ENCODE measurements around the gene RECQL5.
"Not testable (repeated sequence)": the region's sequence is repeated elsewhere in the genome, so short reads cannot be mapped to it uniquely, and the experiment has no call there.

Gene RECQL5

DNA sequence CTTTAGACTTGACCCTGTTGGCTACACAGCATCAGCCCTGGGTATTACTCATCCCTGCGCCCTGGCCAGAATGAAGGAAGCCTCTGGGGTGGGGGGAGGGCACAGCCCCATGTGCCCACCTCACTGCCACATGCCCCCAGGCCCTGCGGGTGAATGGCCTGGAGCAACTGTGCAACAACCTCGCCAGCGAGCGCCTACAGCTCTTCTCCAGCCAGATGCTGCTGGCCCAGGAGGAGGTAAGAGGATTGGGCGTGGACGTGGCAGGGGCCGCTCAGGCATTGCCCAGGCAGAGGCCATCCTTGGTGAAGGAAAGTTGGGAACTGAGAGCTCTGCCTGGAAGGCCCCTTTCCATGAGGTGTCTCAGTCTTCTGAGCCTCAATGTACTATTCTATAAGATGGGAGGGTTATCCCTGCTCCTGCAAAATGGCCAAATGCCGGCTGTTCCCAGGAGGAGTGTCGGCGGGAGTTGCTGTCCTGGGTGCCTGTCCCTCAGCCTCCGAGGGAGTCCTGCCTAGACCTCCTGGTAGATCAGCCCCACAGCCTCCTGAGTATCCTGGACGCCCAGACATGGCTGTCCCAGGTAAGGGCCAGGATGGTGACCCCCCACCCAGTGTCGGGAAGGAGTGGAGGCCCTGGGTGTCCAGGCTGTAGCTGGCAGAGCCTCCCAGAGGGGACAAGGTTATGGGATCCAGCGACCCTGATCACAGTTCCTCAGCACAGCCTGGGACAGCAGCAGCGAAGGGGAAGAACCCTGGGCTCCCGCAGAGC lies 70.5 kb downstream of the RECQL5 start:
- in situ Hi-C loops (cut with HindIII; ENCODE audit: low sequenced_read_pairs), result loop anchor here (10.0 kb wide), 1 partner anchor 48 kb away; a partner anchor contains a TSS

DNA sequence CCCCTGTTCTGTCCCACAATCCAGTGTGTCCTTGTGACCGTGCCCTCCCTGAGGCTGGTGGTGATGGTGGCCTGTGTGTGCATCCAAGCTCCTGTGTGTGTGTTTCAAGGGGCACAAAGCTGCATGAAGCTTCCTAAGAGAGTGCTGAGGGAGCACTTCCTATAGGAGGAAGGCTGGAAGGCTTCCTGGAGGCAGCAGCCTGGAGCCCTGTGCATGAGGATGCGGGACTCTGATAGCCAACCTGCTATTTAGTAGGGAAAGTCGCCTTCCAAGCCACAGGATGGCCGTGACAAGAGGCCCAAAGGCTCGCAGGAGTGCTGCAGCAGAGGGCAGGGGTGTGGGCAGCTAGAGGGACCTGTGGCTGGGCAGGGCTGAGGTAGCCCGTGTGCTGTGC lies 71.0 kb downstream of the RECQL5 start:
- in situ Hi-C loops (cut with HindIII; ENCODE audit: low sequenced_read_pairs), result loop anchor here (10.0 kb wide), 1 partner anchor 49 kb away; a partner anchor contains a TSS

DNA sequence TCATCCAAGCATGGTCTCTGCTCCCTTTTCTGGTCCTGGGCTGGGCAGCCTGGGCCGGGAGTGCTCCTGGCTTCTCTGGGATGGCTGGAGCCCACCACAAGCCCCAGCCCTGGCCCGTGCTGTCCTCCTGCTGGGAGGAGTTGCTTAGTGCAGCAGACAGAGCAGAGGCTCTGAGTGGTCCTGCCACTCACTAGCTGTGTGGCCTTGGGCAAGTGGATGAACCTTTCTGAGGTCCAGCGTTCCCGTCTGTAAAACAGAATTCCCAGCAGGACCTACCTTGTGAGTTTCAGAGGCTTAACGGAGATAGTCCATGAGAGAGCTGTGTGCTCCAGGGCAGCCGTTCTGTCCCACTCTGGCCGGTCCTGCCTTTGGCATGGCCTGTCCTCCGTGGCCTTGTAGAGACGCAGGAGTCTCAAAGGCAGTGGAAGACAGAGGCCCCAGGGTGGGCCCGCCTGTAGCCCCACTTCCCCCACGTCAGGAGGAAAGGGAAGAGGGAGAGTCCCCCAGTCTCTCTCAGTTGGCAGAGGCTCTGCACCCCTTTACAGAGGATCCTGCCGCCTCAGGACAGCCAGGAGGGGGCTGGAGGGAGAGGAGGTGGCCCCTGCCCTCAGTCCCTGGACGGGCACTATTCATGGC lies 71.6 kb downstream of the RECQL5 start:
- in situ Hi-C loops (cut with HindIII; ENCODE audit: low sequenced_read_pairs), result loop anchor here (10.0 kb wide), 1 partner anchor 49 kb away; a partner anchor contains a TSS

DNA sequence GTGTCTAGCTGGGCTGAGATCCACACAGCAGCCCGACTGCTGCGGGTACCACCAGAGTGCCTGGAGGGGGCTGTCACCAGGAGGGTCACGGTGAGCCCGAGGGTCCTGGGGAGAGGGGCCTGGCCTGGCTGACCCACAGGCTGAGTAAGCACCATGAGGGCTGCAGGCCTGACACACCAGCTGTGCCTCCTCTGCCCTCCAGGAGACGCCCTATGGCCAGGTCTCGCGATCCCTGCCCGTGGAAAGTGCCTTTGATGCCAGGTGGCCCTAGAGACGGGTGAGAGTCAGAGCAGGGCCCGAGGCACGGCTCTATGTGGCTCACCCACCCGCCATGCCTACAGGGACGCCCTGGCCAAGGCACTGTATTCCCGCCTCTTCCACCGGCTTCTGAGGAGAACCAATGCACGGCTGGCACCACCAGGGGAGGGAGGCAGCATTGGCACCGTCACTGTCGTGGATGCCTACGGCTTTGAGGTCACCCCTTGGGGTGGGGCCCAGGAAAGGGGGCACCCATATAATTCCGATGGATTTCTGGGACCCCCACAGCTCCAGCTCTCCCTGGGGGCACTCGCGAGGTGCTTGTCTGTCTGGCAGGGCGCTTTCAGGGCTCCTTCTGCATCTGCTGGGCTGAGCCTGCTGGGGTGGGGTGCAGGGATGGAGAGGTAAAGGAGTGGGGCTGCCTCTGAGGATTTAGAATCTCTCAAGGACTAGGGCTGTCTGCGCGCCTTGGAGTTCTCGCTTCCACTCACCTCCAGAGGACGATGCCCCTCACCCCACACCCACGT lies 72.3 kb downstream of the RECQL5 start:
- in situ Hi-C loops (cut with HindIII; ENCODE audit: low sequenced_read_pairs), result loop anchor here (10.0 kb wide), 1 partner anchor 50 kb away; a partner anchor contains a TSS

DNA sequence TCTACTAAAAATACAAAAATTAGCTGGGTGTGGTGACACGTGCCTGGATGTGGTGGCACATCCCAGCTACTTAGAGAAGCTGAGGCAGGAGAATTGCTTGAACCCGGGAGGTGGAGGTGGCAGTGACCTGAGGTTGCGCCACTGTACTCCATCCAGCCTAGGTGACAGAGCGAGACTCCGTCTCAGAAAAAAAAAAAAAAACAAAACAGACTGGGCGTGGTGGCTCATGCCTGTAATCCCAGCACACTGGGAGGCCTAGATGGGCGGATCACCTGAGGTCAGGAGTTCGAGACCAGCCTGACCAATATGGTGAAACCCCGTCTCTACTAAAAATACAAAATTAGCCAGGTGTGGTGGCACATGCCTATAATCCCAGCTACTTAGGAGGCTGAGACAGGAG lies 73.5 kb downstream of the RECQL5 start:
- in situ Hi-C loops (cut with HindIII; ENCODE audit: low sequenced_read_pairs), result loop anchor here (10.0 kb wide), 1 partner anchor 51 kb away; a partner anchor contains a TSS

DNA sequence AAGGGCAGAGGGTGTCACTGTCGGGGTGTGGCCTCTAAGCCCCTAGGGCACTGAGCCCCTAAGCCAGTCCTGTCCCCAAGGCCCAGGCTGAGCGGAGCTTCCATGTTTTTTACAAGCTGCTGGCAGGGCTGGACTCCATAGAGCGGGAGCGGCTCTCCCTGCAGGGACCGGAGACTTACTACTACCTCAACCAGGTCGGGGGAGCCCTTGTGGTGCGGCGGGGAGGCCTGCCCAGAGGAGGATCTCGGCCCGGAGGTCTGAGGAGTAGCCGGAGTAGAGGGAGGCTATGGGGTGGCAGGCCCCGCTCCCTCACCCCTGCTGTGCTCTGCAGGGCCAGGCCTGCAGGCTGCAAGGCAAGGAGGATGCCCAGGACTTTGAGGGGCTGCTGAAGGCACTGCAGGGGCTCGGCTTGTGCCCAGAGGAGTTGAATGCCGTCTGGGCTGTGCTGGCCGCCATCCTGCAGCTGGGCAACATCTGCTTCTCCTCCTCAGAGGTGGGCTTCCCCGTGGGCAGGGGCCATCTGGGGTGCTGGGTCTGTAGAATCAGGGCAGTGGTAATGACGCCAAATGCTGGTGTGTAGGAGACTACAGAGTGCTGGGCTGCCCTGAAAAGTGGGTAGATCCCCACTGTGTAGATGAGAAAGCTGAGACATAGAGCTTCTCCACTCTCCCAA lies 74.5 kb downstream of the RECQL5 start:
- in situ Hi-C loops (cut with HindIII; ENCODE audit: low sequenced_read_pairs), result loop anchor here (10.0 kb wide), 1 partner anchor 52 kb away; a partner anchor contains a TSS

DNA sequence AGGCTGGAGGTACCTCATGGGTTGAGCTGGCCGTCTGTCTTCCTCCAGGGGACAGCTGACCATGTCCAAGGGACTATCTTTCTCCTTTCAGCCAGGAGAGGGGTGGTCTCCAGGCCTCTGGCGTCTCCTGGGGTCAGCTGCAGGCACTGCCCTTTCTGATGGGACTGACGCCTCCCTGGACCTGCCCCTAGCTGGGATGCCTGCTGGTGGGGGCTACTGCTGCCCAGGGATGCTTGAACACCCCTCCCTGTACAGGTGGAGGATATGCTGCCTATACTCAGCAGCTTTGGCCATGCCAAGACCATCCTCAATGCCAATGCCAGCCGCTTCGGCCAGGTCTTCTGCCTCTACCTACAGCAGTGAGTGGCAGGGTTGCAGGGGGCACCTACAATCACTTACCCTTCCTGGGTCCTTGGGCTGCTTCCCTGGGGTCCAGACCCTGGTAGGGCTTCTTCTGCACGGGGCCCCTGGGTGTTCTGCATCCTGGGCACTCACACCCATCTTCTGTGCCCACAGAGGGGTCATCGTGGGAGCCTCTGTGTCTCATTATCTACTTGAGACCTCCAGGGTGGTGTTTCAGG lies 75.1 kb downstream of the RECQL5 start:
- in situ Hi-C loops (cut with HindIII; ENCODE audit: low sequenced_read_pairs), result loop anchor here (10.0 kb wide), 1 partner anchor 53 kb away; a partner anchor contains a TSS

DNA sequence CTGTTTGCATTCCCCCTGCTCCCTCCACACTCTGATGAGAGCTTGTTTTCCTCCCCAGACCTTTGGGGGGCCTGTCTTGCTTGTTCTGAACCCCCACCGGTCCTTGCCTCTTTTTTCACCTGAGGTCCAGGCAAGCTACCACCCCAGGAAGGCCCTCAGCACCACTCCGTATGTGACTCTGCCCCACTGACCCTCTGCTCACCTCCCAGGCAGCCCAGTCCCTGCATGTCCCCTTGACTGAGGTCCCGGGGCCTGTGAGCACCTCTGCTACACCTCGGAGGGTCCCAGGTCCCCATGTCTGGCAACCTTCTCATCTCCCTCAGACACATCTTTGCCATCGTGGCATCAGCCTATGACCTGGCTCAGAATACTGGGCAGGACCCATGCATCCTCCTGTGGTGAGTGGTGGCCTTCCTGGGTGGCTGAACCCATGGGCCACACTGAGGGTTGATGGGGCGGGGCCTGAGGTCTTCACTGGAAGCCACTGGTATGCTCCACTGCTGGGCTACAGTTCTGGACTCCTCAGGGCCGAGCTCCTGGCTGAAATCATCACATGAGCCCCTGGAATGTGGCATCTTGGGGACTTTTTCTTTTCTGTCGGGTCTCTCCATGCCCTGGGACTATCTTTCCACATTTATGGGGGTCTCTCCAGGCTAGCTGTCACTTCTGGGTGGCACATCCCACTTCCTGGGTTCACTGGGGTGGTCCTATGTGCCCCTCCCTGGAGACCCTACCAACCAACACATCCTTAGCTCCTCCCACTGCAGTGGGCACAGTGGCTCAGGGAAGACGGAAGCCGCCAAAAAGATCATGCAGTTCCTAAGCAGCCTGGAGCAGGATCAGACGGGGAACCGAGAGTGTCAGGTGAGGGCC lies 75.9 kb downstream of the RECQL5 start:
- in situ Hi-C loops (cut with HindIII; ENCODE audit: low sequenced_read_pairs), result loop anchor here (10.0 kb wide), 1 partner anchor 54 kb away; a partner anchor contains a TSS

DNA sequence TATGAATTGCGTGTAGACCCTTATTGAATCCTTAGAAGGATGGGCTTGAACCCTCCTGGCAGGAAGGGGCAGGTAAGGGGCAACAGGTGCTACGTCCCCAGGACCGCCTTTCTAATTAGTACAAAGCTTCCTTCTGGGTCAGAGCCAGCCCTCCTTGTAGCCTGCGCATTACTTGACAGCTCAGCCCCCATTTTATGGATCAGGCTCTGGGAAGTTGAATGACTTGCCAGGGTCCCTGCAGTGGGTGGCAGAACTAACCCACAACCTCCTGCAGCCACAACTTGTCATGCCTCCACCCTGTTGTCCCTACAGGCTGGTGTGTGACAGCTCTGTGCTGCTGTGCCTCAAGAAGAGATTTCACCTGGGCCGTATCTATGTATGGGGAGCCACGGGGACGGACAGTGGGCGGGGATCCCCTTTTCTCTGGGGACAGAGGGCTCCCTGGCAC lies 76.6 kb downstream of the RECQL5 start:
- in situ Hi-C loops (cut with HindIII; ENCODE audit: low sequenced_read_pairs), result loop anchor here (10.0 kb wide), 1 partner anchor 54 kb away; a partner anchor contains a TSS

DNA sequence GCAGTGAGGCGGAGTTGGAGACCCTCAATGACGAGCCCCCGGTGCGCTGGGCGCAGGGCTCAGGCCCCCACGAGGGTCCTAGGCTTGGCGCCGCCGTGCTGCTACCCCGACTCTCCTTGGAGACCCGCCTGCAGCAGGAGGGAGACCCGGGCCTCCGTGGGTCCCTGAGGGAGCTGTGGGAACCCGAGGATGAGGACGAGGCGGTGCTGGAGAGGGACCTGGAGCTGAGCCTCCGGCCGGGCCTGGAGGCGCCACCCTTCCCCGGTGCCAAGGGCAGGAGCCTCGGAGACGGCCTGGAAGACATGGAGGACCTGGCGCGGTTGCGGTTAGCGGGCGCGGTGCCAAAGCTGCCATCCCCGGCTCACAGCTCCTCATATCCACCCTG lies 77.0 kb downstream of the RECQL5 start:
- in situ Hi-C loops (cut with HindIII; ENCODE audit: low sequenced_read_pairs), result loop anchor here (10.0 kb wide), 1 partner anchor 55 kb away; a partner anchor contains a TSS

DNA sequence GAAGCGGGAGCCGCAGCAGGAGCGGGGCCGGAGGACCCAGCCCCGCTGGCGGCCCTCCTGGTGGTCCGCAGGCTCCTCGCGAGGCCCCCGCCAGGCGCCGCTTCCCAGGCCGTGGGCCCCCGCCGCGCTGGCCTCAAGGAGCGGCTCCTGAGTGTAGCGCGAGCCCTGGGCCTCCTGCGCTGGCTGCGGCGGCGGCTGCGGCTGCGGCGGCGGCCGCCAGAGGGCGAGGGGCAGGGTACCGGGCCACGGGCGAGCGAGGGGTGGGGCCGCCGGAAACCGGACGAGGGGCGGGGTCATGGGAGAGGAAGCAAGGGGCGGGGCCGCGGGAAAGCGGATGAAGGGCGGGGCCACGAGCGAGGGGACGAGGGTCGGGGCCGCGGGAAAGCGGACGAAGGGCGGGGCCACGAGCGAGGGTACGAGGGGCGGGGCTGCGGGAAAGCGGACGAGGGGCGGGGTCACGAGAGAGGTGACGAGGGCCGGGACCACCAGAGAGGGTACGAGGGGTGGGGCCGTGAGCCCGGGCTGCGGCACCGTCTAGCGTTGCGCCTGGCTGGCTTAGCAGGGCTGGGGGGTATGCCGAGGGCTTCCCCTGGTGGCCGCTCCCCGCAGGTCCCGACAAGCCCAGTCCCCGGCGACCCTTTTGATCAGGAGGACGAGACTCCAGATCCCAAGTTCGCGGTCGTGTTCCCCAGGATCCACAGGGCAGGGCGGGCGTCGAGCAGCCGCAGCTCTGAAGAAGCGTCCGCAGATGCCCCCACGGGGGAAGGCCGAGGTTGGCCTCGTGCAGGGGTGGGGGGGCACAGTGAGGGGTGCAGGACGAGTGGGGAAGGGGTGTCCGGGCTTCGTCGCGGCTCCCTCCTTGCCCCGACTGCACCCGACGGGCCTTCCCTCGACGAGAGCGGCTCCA lies 77.7 kb downstream of the RECQL5 start:
- in situ Hi-C loops (cut with HindIII; ENCODE audit: low sequenced_read_pairs), result no loop called here

DNA sequence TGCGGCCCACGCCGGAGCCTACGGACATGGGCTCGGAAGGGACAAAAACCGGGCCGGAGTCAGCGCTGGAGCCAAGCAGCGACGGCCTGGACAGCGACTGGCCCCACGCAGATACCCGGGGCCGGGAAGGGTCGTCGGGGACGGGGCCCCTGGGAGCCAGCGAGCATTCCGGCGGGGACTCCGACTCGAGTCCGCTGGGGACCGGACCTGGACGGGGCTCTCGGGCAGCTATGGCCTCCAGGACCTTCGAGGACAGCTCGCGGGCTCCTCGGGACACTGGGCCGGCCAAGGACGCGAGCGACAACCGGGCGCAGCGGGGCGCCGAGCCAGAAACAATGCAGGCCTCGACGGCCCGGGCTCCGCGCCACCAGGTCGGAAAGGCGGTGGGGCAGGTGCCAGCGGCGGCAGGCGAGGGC lies 78.3 kb downstream of the RECQL5 start:
- in situ Hi-C loops (cut with HindIII; ENCODE audit: low sequenced_read_pairs), result no loop called here

DNA sequence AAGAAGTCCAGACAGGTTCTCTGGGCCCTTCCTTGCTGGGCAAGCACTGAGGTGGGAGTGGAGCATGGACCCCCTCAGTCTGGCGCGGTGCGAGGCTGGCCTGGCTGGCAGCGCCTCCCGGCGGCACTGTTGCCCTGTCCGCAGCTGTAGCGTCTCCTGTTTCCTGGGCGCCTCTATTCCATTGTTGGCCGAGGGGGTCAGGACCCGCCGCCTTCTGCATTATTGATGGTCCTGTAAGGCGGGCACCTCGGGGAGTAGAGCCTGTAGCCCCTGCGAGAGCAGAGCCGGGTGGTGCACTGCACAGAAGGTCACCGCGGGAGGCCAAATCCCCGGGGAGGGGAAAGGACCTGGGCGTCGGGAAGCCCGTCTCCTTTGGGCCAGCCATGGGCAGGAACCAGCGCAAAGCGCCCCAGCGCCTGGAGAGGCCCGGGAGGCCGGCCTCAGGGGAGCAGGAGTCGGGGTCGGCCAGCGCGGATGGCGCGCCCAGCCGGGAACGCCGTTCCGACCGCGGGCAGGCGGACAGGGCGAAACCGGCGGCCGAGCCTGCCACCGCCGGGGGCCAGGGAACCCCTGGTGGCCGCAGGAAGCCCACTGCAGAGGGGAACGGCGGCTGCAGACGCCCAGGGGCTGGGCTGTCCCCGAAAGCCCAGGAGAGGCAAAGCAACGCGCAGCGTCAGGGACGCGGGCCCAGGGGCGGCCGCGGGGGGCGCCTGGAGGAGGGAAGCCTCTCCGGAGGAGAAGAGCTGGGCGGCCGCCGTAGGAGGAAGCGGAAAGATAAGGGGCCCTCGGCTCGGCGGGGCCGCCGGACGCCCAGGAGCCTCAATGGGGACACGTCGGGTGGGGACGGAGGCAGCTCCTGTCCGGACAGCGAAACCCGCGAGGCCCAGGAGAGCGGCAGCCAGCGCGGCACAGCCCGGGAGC lies 79.0 kb downstream of the RECQL5 start, which contains the start of gene MYO15B:
Gene MYO15B, plus strand, starts transcription at position 126 of the 921 bp plus-strand sequence. Its CDS starts 258 bp downstream, at position 384.
- in situ Hi-C loops (cut with HindIII; ENCODE audit: low sequenced_read_pairs), result no loop called here

DNA sequence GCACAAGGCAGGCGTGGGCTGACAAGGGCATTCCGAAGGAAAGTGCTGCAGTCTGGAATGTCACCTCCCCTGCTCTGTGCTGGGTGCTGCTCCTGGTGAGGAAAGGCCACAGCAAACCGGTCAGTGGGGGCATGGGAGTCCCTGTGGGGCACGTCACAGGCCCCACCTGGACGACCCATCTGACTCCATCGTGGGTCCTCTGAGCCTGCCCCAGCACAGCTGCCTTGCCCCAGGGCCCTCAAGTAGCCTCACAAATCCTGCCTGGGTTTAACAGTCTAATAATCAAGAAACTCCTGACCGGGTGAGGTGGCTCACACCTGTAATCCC lies 82.1 kb downstream of the RECQL5 start:
- in situ Hi-C loops (cut with HindIII; ENCODE audit: low sequenced_read_pairs), result no loop called here

DNA sequence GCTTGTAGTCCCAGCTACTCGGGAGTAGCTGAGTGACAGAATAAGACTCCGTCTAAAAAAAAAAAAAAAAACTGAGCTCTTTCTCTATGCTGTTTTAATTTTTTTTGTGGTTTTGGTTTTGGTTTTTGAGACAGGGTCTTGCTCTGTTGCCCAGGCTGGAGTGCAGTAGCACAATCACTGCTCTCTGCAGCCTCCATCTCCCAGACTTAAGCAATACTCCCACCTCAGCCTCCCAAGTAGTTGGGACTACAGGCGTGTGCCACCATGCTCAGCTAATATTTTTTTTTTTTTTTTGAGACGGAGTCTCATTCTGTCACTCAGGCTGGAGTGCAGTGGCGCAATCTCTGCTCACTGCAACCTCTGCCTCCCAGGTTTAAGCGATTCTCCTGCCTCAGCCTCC lies 83.8 kb downstream of the RECQL5 start:
- in situ Hi-C loops (cut with HindIII; ENCODE audit: low sequenced_read_pairs), result not testable (repeated sequence)

DNA sequence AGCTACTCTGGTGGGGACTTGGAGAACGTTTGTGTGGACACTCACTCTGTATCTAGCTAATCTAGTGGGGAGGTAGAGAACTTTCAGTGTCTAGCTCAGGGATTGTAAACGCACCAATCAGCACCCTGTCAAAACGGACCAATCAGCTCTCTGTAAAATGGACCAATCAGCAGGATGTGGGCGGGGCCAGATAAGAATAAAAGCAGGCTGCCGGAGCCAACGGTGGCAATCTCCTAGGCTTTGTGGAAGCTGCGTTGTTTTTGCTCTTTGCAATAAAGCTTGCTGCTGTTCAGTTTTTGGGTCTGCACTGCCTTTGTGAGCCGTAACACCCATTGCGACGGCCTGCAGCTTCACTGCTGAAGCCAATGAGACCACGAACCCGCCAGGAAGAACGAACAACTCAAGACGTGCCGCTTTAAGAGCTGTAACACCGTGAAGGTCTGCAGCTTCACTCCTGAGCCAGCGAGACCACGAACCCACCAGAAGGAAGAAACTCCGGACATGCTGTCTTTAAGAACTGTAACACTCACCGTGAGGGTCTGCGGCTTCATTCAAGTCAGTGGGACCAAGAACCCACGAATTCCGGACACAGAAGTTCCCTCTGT lies 85.7 kb downstream of the RECQL5 start:
- in situ Hi-C loops (cut with HindIII; ENCODE audit: low sequenced_read_pairs), result not testable (repeated sequence)

Data from endothelial cell of hepatic sinusoid (primary cell).